Endometrium (tissue), 2 donors: ENCODE measurements around the gene HOTAIR.

Experiments
- FAIRE-seq: peaks from 2 replicates; lab custom pipeline; 2012; peaks lifted over from hg19 to GRCh38; lab: Jason Lieb, UNC
- donor health status: control.
- donor health status: control.

Gene HOTAIR

GRCh38 chr12:53987787-53988230, 13.1 kb upstream of the HOTAIR start:
- FAIRE-seq, result no peak

GRCh38 chr12:53986686-53987483, 12.1 kb upstream of the HOTAIR start:
- FAIRE-seq, result no peak

- no peak for FAIRE-seq
These were observed 11.4 kb upstream of the HOTAIR start for GRCh38 chr12:53985994-53986685.

GRCh38 chr12:53985692-53985993, 10.9 kb upstream of the HOTAIR start:
- FAIRE-seq, result no peak

- no peak for FAIRE-seq
These were observed 10.3 kb upstream of the HOTAIR start, which contains the start of gene HOXC10 for GRCh38 chr12:53984901-53985691. Gene HOXC10 (plus strand): TSS chr12:53985146. CDS start chr12:53985260, 114 bp downstream.

- FAIRE-seq, result no peak
These were observed 9.3 kb upstream of the HOTAIR start for GRCh38 chr12:53983950-53984572.

GRCh38 chr12:53983568-53983949, 8.8 kb upstream of the HOTAIR start:
- FAIRE-seq, result no peak

GRCh38 chr12:53982648-53983567, 8.2 kb upstream of the HOTAIR start:
- no peak for FAIRE-seq

- FAIRE-seq, result no peak
These were observed 7.1 kb upstream of the HOTAIR start for GRCh38 chr12:53981634-53982565.

- no peak for FAIRE-seq
These were observed 6.2 kb upstream of the HOTAIR start for GRCh38 chr12:53980802-53981496.

GRCh38 chr12:53980104-53980801, 5.5 kb upstream of the HOTAIR start:
- FAIRE-seq, result no peak

GRCh38 chr12:53978477-53979356, 4.0 kb upstream of the HOTAIR start:
- no peak for FAIRE-seq

- FAIRE-seq, result no peak
These were observed 3.1 kb upstream of the HOTAIR start for GRCh38 chr12:53977596-53978445.

GRCh38 chr12:53976823-53977595, 2.3 kb upstream of the HOTAIR start:
- no peak for FAIRE-seq

- no peak for FAIRE-seq
These were observed 1.5 kb upstream of the HOTAIR start for GRCh38 chr12:53976172-53976822.
